Prostate gland (tissue), 2 donors: ENCODE results near the gene RPL32.

ENCODE experiments used
- POLR2A ChIP-seq: fragments of 450-650 bp; IDR thresholded peaks from one replicate; pipeline ENCODE4 v1.6.1; 2016; ENCODE audit warnings: antibody characterized with exemption, mild to moderate bottlenecking
- POLR2AphosphoS5 ChIP-seq: sonication (generic); formaldehyde crosslinking; IDR thresholded peaks from one replicate; pipeline ENCODE4 v1.6.1; 2017; ENCODE audit warnings: antibody characterized with exemption
- TF ChIP-seq, protein P1 (sequence below), 4 experiments: fragments of 200-600 bp in 2 of 4; fragments of 450-650 bp in 2 of 4; sonication (generic) in 2 of 4; IDR thresholded peaks; 1 replicate in 3 of 4; 2 replicates in 1 of 4; pipeline ENCODE4 v1.5.1; 2016 to 2019; ENCODE audit warnings: antibody characterized with exemption in 4 of 4, mild to moderate bottlenecking in 2 of 4, moderate library complexity in 2 of 4

DNA sequence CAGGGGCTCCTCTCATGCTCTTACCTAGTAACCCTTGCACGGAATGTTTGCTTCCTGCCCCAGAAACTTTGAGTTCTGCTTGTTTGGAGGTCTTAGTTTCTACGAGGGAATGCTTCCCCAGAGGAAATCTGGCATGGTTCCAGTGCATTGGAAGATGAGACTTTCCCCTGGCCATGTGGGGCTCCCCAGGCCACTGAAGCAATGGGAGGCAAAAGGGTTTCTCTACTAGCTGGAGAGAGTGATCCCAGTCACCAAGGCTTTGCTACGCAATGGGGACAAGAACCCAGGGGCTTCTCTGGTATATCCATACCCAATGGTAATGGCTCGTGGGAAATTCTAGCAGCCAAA is 44.2 kb upstream of the RPL32 start:
- TF ChIP-seq, protein P1, sequence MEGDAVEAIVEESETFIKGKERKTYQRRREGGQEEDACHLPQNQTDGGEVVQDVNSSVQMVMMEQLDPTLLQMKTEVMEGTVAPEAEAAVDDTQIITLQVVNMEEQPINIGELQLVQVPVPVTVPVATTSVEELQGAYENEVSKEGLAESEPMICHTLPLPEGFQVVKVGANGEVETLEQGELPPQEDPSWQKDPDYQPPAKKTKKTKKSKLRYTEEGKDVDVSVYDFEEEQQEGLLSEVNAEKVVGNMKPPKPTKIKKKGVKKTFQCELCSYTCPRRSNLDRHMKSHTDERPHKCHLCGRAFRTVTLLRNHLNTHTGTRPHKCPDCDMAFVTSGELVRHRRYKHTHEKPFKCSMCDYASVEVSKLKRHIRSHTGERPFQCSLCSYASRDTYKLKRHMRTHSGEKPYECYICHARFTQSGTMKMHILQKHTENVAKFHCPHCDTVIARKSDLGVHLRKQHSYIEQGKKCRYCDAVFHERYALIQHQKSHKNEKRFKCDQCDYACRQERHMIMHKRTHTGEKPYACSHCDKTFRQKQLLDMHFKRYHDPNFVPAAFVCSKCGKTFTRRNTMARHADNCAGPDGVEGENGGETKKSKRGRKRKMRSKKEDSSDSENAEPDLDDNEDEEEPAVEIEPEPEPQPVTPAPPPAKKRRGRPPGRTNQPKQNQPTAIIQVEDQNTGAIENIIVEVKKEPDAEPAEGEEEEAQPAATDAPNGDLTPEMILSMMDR (IDR thresholded peaks at IDR 0.05), result no peak
- no peak for TF ChIP-seq POLR2AphosphoS5
- no peak for TF ChIP-seq POLR2A
